NOMO-1 treated with DMSO at 0.1 percent for 48 hours (cell line): ENCODE data around the gene NAV2.
"Not testable (repeated sequence)": the region's sequence is repeated elsewhere in the genome, so short reads cannot be mapped to it uniquely, and the experiment has no call there.

Source experiments
- DNase-seq: peaks from one replicate; lab custom pipeline; 2025; ENCODE audit not compliant: unreplicated experiment; lab: John Stamatoyannopoulos, UW

The NAV2 gene

DNA sequence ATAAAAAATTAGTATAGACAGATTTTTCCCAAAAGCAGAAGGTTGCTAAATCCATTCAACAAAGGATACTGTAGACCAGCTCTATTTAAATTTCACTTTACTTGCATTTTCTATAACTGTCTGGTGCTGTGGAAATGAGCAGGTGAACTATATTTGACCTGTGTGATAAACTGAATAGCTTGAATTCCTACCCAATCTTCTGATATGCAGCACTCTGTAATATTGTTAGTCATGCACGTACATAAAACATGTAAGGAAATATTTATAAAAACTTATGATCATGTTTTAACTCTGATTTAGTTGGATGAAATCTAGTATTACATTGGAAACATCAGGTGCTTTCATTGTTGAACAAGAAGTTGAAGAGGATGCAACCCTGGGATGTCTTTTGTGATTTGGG lies 234.0 kb downstream of the NAV2 start:
- no peak for DNase-seq

DNA sequence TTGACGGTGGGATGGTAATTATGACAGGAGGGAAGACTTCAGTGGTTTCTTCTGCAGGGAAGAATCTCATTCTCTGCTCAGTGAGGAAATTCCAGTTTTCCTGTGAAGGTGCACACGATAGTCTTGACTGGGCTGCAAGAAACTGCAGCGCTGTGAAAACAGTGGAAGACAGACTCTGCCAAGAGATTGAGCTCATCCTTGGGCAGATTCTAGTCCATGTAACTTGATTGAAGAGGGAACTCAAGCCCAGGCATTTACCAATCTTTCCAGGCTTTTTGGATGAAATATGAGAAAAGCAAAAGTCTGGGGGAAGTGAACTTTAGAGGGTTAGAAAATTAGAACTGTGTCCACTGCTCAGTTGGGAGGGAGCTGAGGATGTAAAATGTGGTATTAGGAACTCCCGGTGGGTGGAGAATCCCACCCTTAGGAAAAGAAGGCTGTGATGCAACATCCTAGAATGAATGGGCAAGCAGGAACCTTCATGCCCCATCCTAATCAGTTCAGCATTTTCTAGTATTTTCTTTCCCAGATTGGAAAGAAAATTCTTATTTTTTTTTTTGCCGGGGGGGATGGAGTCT lies 235.0 kb downstream of the NAV2 start:
- DNase-seq: no peak

- DNase-seq: no peak
Measured at GRCh38 chr11:19949606-19950005, 237.0 kb downstream of the NAV2 start.

DNA sequence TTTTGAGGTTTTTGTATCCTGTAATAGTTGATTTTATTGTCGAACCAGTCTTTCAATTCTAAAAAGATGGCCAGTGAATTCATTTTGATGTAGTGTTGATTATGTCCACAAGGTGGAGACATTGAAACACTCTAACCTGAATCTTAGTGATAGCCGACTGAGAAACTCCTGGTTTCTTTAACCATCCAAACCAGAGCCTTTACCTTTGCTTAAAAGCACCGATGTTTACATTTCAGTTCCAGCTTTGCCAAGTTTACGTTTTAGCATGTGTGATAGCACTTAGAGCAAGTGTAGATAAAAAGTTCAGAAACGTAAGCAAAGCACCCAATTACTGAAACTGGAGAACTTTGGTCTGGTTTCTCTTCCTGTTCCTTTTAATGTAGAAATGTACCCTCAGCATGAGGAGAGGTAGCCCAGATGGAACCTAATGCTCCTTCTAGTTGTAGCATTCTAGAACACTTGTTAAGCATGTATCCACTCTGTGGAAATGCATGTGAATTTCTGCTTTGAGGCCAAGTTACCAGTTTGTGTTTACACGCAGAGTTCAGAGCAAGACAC lies 239.0 kb downstream of the NAV2 start:
- peak; percentile 65 for DNase-seq

GRCh38 chr11:19952116-19952605 lies 239.5 kb downstream of the NAV2 start:
- DNase-seq: no peak

DNA sequence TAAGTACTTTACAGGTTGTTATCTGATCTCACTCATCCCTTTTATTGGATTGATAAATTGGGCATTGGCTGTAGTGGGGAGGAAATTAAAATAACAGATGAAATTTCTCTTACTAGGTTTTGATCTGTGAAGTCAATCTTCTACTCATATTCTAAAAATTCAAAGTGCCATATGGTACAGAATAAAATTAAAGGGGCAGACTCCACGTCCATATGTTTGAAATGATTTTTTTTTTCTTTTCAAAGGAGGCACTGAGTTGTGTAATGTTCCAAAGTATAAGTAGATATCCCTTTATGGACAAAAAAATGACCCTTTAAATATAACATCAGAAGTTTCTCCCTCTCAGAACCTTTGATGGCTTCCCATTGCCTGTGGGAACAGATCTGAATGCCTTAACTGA lies 240.3 kb downstream of the NAV2 start:
- DNase-seq: no peak

GRCh38 chr11:19953336-19953735 lies 240.7 kb downstream of the NAV2 start:
- no peak for DNase-seq

DNA sequence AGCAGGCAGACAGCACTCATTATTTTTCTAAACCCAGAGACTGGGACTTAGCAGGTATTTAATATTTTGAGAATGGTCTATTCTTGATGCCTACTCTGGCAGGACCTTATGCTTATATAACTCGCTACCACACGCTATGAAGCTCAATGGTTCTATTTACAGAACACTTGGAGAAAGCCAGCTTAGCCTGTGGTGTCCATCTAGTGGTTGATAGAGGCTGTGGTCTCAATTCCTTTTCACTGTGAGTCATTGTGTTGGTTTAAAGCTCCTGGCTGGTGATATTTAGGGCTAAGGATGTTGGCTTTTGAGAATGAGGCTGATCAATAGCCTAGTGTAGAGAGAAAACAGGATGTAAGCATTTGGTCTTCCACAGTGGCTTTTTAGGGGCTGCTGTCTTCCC lies 241.3 kb downstream of the NAV2 start:
- DNase-seq: peak; percentile 26

- no peak for DNase-seq
Measured at GRCh38 chr11:19954899-19955298, 242.3 kb downstream of the NAV2 start.

DNA sequence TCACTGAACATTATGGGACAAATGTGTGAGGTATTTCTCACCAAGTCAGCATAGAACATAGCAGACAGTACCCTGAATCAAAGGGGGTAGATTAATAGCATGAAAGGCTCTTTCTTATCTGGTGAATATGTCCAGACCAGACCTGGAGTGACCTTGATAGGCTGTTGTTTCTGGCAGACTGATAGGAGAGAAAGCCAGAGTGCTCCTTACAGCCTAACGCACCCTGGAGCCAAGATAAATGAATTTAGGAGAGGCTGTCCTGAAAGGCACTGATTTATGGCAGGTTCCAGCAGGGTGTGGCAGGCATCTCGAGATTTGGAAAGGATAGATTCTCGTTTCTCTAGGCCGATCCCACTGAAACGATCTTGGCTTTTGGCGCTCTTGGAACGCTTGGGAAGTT lies 243.0 kb downstream of the NAV2 start:
- no peak for DNase-seq

DNA sequence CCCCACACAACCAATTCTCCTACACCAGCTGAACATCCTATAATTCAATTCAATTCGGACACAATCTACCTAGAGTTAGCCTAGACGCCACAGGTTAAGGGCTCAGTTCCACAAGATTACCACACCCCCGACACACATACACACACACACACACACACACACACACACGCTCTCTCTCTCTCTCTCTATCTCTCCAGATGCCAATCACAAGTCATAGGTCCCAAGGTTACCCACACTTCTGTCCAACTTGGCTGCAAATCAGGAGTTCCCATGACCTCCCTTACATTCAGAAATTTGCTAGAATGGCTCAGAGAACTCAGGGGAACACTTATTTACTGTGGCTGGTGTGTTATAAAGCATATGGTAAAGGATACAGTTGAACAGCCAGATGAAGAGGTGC lies 243.6 kb downstream of the NAV2 start:
- DNase-seq: no peak

- DNase-seq: no peak
Measured at GRCh38 chr11:19957294-19957943, 244.8 kb downstream of the NAV2 start.

- DNase-seq: no peak
Measured at GRCh38 chr11:19958204-19958603, 245.6 kb downstream of the NAV2 start.

DNA sequence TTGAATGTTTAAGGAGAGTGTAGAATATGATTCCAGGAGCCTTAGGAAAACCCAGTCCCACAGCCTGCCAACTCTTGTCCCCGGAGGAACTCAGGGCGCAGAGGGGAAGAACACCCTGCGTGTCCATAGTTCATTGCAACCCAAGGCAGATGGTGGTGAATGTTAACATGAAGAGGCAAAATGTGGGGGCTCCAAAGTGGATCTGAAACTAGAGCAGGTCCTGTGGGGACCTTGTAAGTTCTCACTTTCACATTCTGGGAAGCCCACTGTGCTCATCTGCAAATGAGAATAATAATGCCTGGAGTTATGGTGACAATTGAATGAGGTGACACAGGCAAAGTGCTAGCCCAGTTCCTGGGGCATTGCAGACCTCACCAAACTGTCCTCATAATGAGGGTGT lies 246.6 kb downstream of the NAV2 start:
- no peak for DNase-seq

DNA sequence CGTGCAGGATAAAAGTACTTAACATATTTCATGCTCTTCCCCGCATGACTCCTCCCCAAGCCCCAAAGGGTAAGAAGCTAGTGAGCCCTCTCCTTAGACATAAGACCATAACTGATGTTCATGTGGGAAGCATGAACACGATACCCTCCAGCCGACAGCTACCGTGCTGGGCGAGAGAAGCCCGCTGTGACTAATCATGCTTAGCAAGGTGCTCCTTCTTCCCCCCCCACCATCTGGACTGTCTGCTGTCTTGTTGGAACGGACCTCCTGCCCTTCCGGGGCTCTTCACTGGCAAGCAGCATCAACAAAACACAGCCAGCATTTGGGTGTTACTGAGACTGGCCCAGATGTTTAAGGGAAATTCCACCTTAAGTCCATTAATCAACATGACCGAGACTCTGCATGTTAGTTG lies 247.0 kb downstream of the NAV2 start:
- no peak for DNase-seq

DNA sequence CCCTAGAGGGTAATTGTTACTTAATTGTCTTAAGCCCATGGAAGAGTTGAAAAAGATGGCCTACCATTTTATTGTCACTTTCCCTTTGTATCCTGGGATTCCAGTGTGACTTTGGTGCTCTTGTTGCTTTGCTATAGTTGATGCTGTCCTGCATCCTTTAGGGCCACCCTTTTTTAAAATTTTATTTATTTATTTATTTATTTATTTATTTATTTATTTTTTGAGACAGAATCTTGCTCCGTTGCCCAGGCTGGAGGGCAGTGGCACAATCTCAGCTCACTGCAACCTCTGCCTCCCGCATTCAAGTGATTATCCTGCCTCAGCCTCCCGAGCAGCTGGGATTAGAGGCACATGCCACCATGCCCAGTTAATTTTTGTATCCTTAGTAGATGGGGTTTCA lies 247.8 kb downstream of the NAV2 start:
- DNase-seq: not testable (repeated sequence)

- DNase-seq: no peak
Measured at GRCh38 chr11:19961225-19961624, 248.6 kb downstream of the NAV2 start.

DNA sequence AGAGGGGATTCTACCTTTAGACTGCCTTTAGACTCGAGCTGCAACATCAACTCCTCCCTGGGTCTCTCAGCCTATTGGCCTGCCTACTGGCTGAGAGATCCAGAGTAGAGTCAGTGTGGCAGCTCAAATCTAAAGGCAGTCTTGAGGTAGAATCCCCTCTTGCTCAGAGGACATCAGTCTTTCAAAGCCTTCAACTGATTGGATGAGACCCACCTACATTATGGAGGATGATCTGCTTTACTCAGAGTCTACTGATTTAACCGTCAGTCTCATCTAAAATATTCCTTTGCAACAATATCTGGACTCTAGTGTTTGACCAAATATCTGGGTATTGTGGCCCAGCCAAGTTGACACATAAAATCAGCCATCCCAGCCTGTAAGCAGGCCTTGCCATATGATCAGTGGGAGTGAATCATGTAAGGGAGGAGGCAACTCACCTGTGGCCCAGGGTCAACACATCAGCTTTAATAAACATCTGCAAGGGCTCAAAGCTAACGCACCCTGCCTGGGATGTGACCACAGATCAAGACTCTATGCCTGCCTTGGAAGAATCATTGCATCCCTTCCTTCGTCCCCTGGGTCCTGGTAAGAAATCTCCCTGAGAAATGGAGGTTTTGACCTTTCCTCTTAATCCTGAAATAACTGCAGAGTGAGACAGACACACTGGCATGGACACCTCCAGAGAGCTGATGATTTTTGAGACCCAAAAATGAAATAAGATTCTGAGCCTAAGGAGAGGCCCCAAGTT lies 249.6 kb downstream of the NAV2 start:
- no peak for DNase-seq

DNA sequence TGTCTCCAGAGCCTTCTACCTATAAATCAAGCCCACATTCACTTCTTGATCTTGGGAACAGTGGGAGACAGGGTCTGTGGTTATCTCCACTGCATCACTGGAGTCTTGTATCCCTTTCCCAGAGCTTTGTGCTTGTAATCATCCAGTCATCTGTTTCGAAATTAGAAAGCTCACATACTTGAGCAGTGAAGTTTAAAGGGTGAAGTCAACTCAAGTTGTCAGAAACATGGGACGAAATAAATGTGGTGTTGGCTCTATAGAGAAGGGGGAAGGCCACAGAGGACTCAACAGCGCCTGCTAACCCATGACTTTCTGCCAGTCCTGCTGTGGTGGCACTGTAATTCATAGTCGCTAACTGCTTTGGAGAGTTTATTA lies 250.2 kb downstream of the NAV2 start:
- no peak for DNase-seq

- DNase-seq: no peak
Measured at GRCh38 chr11:19963697-19964387, 251.2 kb downstream of the NAV2 start.

GRCh38 chr11:19966441-19966840 lies 253.8 kb downstream of the NAV2 start:
- DNase-seq: no peak
